ENCODE results near the gene SUN2. TPM values are rescaled to one million over a fixed set of nuclear protein-coding genes. Genes with fewer than 3 reads are reported as not detected.
A peak's percentile ranks its signal among the peaks of the same experiment; 100 is the strongest.

SUN2 gene
- total and polyA plus RNA-seq, 9 of the 15 experiments (the other 6 are each of a cell fraction or from before 2014, with no cell fraction given) = 0.11 to 42.6 (median 16.7) TPM

DNA sequence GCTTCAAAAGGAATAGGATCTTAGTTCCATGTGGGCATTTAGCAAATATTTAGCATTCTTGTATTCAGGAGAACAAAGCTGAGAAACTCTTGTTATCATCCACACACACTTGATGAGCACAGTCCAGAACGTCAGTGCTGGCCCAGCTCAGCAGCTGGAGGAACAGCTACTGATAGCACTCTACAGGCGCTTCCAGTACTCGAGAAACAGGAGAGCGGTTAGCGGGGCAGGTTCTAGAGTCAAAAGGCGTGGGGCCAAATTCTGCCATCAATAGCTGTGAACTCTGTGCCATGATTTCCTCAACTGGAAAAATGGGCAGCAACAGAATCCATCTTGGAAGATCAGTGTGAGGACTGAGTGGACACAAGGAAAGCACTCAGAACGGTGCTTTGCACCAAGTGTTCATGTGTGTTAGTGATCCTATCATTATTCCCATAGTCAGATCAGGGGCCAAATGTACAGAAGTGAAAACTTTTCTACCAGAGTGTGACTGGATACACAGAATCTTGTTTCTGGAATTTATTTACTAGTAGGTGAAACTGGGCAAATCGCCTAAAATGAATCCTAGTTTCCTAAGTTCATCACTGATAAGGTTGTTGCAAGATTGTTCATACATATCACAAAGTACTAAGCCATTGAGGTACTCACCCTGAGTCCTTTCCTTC is 58.2 kb downstream of the SUN2 start (continued):
- no peak for TF ChIP-seq ZBTB5 (IDR thresholded peaks at IDR 0.05)
- TF ChIP-seq ZNF436 (CRISPR knock-in tag; IDR thresholded peaks at IDR 0.05) = no peak
- no peak for TF ChIP-seq EHMT2 (IDR thresholded peaks at IDR 0.05)
- TF ChIP-seq ATF7 (IDR thresholded peaks at IDR 0.05) = no peak
- no peak for TF ChIP-seq ZNF507 (tag; conservative IDR thresholded peaks at IDR 0.05)
- TF ChIP-seq MTF1 (CRISPR knock-in tag; IDR thresholded peaks at IDR 0.05; ENCODE audit: borderline replicate concordance) = no peak
- no peak for TF ChIP-seq ZNF57 (CRISPR knock-in tag; IDR thresholded peaks at IDR 0.05)
- no peak for TF ChIP-seq HOMEZ (CRISPR knock-in tag; IDR thresholded peaks at IDR 0.05)
- no peak for TF ChIP-seq PURB (CRISPR knock-in tag; IDR thresholded peaks at IDR 0.05; ENCODE audit: low read depth)
- no peak for TF ChIP-seq KAT7 (CRISPR knock-in tag; IDR thresholded peaks at IDR 0.05; ENCODE audit: borderline replicate concordance)
- no peak for TF ChIP-seq HEY1 (CRISPR knock-in tag; IDR thresholded peaks at IDR 0.05; ENCODE audit: borderline replicate concordance)
- TF ChIP-seq, protein P1, sequence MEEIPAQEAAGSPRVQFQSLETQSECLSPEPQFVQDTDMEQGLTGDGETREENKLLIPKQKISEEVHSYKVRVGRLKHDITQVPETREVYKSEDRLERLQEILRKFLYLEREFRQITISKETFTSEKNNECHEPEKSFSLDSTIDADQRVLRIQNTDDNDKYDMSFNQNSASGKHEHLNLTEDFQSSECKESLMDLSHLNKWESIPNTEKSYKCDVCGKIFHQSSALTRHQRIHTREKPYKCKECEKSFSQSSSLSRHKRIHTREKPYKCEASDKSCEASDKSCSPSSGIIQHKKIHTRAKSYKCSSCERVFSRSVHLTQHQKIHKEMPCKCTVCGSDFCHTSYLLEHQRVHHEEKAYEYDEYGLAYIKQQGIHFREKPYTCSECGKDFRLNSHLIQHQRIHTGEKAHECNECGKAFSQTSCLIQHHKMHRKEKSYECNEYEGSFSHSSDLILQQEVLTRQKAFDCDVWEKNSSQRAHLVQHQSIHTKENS (CRISPR knock-in tag; IDR thresholded peaks at IDR 0.05) = no peak
- TF ChIP-seq, protein P2, sequence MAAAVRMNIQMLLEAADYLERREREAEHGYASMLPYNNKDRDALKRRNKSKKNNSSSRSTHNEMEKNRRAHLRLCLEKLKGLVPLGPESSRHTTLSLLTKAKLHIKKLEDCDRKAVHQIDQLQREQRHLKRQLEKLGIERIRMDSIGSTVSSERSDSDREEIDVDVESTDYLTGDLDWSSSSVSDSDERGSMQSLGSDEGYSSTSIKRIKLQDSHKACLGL (CRISPR knock-in tag; IDR thresholded peaks at IDR 0.05; ENCODE audit: borderline replicate concordance, poor library complexity, severe bottlenecking) = no peak
- TF ChIP-seq HDAC1 (IDR thresholded peaks at IDR 0.05) = no peak
- peak; percentile 61 for TF ChIP-seq CBFA2T3 (IDR thresholded peaks at IDR 0.05)
- no peak for TF ChIP-seq RFX1 (IDR thresholded peaks at IDR 0.05)
- TF ChIP-seq HDGF (IDR thresholded peaks at IDR 0.05) = no peak
- no peak for TF ChIP-seq PHF21A (IDR thresholded peaks at IDR 0.05; ENCODE audit: borderline replicate concordance, low read depth)
- TF ChIP-seq ZC3H4 (CRISPR knock-in tag; IDR thresholded peaks at IDR 0.05; ENCODE audit: borderline replicate concordance) = no peak
- TF ChIP-seq, protein P3, sequence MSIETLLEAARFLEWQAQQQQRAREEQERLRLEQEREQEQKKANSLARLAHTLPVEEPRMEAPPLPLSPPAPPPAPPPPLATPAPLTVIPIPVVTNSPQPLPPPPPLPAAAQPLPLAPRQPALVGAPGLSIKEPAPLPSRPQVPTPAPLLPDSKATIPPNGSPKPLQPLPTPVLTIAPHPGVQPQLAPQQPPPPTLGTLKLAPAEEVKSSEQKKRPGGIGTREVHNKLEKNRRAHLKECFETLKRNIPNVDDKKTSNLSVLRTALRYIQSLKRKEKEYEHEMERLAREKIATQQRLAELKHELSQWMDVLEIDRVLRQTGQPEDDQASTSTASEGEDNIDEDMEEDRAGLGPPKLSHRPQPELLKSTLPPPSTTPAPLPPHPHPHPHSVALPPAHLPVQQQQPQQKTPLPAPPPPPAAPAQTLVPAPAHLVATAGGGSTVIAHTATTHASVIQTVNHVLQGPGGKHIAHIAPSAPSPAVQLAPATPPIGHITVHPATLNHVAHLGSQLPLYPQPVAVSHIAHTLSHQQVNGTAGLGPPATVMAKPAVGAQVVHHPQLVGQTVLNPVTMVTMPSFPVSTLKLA (conservative IDR thresholded peaks at IDR 0.05) = no peak
- TF ChIP-seq ZNF778 (CRISPR knock-in tag; IDR thresholded peaks at IDR 0.05) = no peak
- TF ChIP-seq FUS (optimal IDR thresholded peaks at IDR 0.05; ENCODE audit: low read depth, low read length) = no peak
